Measurements from ENCODE around the gene CCBE1.

DNA sequence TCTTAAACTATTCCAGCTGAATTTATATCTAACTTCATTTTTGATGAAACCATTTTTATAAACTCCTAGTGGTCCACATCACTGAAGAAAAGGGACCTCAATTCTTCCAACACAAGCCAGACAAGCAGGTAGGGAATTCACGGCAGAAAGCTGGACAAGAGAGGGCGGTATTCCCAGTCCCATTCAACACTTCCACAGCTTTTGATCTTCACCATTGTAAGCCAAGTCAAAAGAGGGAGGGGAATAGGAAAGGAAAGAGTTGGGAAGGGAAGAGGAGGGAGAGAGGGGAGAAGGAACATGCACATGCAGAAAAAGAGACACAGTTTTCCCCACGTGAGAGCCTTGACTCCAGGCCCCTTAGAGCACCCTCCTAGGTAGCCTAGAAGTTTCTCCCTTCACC, 77.4 kb downstream of the CCBE1 start:
- TF ChIP-seq CREB1 (IDR thresholded peaks at IDR 0.05; ENCODE audit: low read depth) = no peak
- no peak for TF ChIP-seq TEAD4 (IDR thresholded peaks at IDR 0.05)
- no peak for TF ChIP-seq TAF1 (IDR thresholded peaks at IDR 0.05; ENCODE audit: low read depth)
- no peak for TF ChIP-seq RAD21 (IDR thresholded peaks at IDR 0.05; ENCODE audit: low read depth)
- TF ChIP-seq, protein P1, sequence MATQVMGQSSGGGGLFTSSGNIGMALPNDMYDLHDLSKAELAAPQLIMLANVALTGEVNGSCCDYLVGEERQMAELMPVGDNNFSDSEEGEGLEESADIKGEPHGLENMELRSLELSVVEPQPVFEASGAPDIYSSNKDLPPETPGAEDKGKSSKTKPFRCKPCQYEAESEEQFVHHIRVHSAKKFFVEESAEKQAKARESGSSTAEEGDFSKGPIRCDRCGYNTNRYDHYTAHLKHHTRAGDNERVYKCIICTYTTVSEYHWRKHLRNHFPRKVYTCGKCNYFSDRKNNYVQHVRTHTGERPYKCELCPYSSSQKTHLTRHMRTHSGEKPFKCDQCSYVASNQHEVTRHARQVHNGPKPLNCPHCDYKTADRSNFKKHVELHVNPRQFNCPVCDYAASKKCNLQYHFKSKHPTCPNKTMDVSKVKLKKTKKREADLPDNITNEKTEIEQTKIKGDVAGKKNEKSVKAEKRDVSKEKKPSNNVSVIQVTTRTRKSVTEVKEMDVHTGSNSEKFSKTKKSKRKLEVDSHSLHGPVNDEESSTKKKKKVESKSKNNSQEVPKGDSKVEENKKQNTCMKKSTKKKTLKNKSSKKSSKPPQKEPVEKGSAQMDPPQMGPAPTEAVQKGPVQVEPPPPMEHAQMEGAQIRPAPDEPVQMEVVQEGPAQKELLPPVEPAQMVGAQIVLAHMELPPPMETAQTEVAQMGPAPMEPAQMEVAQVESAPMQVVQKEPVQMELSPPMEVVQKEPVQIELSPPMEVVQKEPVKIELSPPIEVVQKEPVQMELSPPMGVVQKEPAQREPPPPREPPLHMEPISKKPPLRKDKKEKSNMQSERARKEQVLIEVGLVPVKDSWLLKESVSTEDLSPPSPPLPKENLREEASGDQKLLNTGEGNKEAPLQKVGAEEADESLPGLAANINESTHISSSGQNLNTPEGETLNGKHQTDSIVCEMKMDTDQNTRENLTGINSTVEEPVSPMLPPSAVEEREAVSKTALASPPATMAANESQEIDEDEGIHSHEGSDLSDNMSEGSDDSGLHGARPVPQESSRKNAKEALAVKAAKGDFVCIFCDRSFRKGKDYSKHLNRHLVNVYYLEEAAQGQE (IDR thresholded peaks at IDR 0.05; ENCODE audit: low read depth) = no peak

Data from Ishikawa (cell line).